WTC11 (cell line): Measurements from ENCODE around the gene ADGRV1. TPM values are rescaled to one million over a fixed set of nuclear protein-coding genes. Genes with fewer than 3 reads are reported as not detected.

Source experiments
- ATAC-seq: fragments of 200-7000 bp; cut with Tn5 transposase; 2 replicates; pipeline ENCODE4 v1.10.0; 2021; ENCODE audit warnings: mild to moderate bottlenecking, moderate library complexity
- CTCF ChIA-PET: fragments of 300-600 bp; sonication (Branson Sonifier 250); formaldehyde crosslinking; loops from one replicate; lab custom pipeline; 2021; ENCODE audit warnings: antibody characterized with exemption; lab: Charles Lee
- POLR2A ChIA-PET: fragments of 350-600 bp; sonication (Branson Sonifier 250); formaldehyde crosslinking; loops from one replicate; lab custom pipeline; 2021; ENCODE audit warnings: antibody characterized with exemption; lab: Charles Lee
- DNase-seq: peaks from one replicate; pipeline ENCODE4 v3.0.0; 2021; ENCODE audit warnings: low spot score
- H3K27ac Mint-ChIP-seq: 2 replicates; pipeline ENCODE4 v1.8.0; 2021; ENCODE audit warnings: mixed read lengths
- H3K27me3 Mint-ChIP-seq: 2 replicates; pipeline ENCODE4 v1.8.0; 2021; ENCODE audit warnings: low read depth, mild to moderate bottlenecking, moderate library complexity, mixed read lengths
- H3K36me3 Mint-ChIP-seq: 2 replicates; pipeline ENCODE4 v1.8.0; 2021; ENCODE audit warnings: mixed read lengths
- H3K4me1 Mint-ChIP-seq: 2 replicates; pipeline ENCODE4 v1.8.0; 2022; ENCODE audit warnings: mixed read lengths
- H3K4me3 Mint-ChIP-seq: 2 replicates; pipeline ENCODE4 v1.8.0; 2021; ENCODE audit warnings: mild to moderate bottlenecking, moderate library complexity, mixed read lengths
- H3K9me3 Mint-ChIP-seq: 2 replicates; pipeline ENCODE4 v1.8.0; 2021; ENCODE audit warnings: mixed read lengths
- ATF3 ChIP-seq: sonication (generic); formaldehyde crosslinking; conservative IDR thresholded peaks from 2 replicates; pipeline ENCODE4 v1.8.1; 2022; ENCODE audit warnings: mild to moderate bottlenecking, missing genetic modification reagents
- IRF2 ChIP-seq: sonication (generic); formaldehyde crosslinking; IDR thresholded peaks from 2 replicates; pipeline ENCODE4 v1.8.0; 2022; ENCODE audit warnings: low read depth, missing genetic modification reagents, borderline replicate concordance
- KAT7 ChIP-seq: sonication (generic); formaldehyde crosslinking; IDR thresholded peaks from 2 replicates; pipeline ENCODE4 v1.8.1; 2023; ENCODE audit warnings: missing genetic modification reagents, mild to moderate bottlenecking, borderline replicate concordance
- MYBL2 ChIP-seq: sonication (generic); formaldehyde crosslinking; IDR thresholded peaks from 2 replicates; pipeline ENCODE4 v1.8.1; 2023; ENCODE audit warnings: mild to moderate bottlenecking, moderate library complexity, missing genetic modification reagents
- NFATC4 ChIP-seq: fragments of 250-450 bp; sonication (Bioruptor Pico); IDR thresholded peaks from 2 replicates; pipeline ENCODE4 v1.9.0; 2021; ENCODE audit warnings: mild to moderate bottlenecking
- OVOL2 ChIP-seq: fragments of 250-450 bp; sonication (Bioruptor Pico); IDR thresholded peaks from 2 replicates; pipeline ENCODE4 v1.9.0; 2021; ENCODE audit warnings: mild to moderate bottlenecking, borderline replicate concordance
- PREB ChIP-seq: sonication (generic); formaldehyde crosslinking; IDR thresholded peaks from 2 replicates; pipeline ENCODE4 v1.8.1; 2022; ENCODE audit warnings: mild to moderate bottlenecking, missing genetic modification reagents, moderate library complexity, borderline replicate concordance
- PRRX2 ChIP-seq: fragments of 250-450 bp; sonication (Bioruptor Pico); IDR thresholded peaks from 2 replicates; pipeline ENCODE4 v1.8.0; 2021; ENCODE audit warnings: mild to moderate bottlenecking
- RELA ChIP-seq: sonication (generic); formaldehyde crosslinking; IDR thresholded peaks from 2 replicates; pipeline ENCODE4 v1.8.1; 2022; ENCODE audit warnings: missing genetic modification reagents, mild to moderate bottlenecking, borderline replicate concordance
- SOX15 ChIP-seq: fragments of 250-450 bp; sonication (Bioruptor Pico); IDR thresholded peaks from 2 replicates; pipeline ENCODE4 v1.9.0; 2021; ENCODE audit warnings: mild to moderate bottlenecking
- TCF7 ChIP-seq: sonication (generic); formaldehyde crosslinking; IDR thresholded peaks from 2 replicates; pipeline ENCODE4 v1.8.0; 2022; ENCODE audit warnings: mild to moderate bottlenecking, low read depth, missing genetic modification reagents, moderate library complexity
- TEAD1 ChIP-seq: sonication (generic); formaldehyde crosslinking; IDR thresholded peaks from 2 replicates; pipeline ENCODE4 v1.8.0; 2022; ENCODE audit warnings: mild to moderate bottlenecking, missing genetic modification reagents
- USF1 ChIP-seq: sonication (generic); formaldehyde crosslinking; IDR thresholded peaks from 2 replicates; pipeline ENCODE4 v1.8.0; 2022; ENCODE audit warnings: mild to moderate bottlenecking, missing genetic modification reagents
- ZNF138 ChIP-seq: sonication (generic); formaldehyde crosslinking; conservative IDR thresholded peaks from 2 replicates; pipeline ENCODE4 v1.8.1; 2022; ENCODE audit warnings: mild to moderate bottlenecking, moderate library complexity, missing genetic modification reagents
- ZNF396 ChIP-seq: fragments of 250-450 bp; sonication (Bioruptor Pico); IDR thresholded peaks from 2 replicates; pipeline ENCODE4 v1.8.0; 2021; ENCODE audit warnings: mild to moderate bottlenecking, moderate library complexity, borderline replicate concordance
- total RNA-seq: library from RNA; stranded (reverse); gene quantifications from 3 replicates; pipeline ENCODE4 v1.2.3, GENCODE V29; 2021
- TF ChIP-seq, protein P1 (sequence below): fragments of 250-450 bp; sonication (Bioruptor Pico); IDR thresholded peaks from 2 replicates; pipeline ENCODE4 v1.8.0; 2021; ENCODE audit warnings: mild to moderate bottlenecking
- TF ChIP-seq, protein P2 (sequence below): sonication (generic); formaldehyde crosslinking; IDR thresholded peaks from 2 replicates; pipeline ENCODE4 v1.8.0; 2023; ENCODE audit warnings: missing genetic modification reagents
- TF ChIP-seq, protein P3 (sequence below): sonication (generic); formaldehyde crosslinking; IDR thresholded peaks from 2 replicates; pipeline ENCODE4 v1.8.1; 2023; ENCODE audit warnings: mild to moderate bottlenecking, missing genetic modification reagents, borderline replicate concordance
- TF ChIP-seq, protein P4 (sequence below): fragments of 250-450 bp; sonication (Bioruptor Pico); IDR thresholded peaks from 2 replicates; pipeline ENCODE4 v1.9.0; 2021; ENCODE audit warnings: moderate library complexity, mild to moderate bottlenecking, inconsistent platforms, borderline replicate concordance
- TF ChIP-seq, protein P5 (sequence below): sonication (generic); formaldehyde crosslinking; IDR thresholded peaks from 2 replicates; pipeline ENCODE4 v1.8.1; 2022; ENCODE audit warnings: low read depth, mild to moderate bottlenecking, moderate library complexity, missing genetic modification reagents, borderline replicate concordance
- TF ChIP-seq, protein P6 (sequence below): sonication (generic); formaldehyde crosslinking; IDR thresholded peaks from 2 replicates; pipeline ENCODE4 v1.8.0; 2022; ENCODE audit warnings: mild to moderate bottlenecking, missing genetic modification reagents
- TF ChIP-seq, protein P7 (sequence below): sonication (generic); formaldehyde crosslinking; IDR thresholded peaks from 2 replicates; pipeline ENCODE4 v1.8.1; 2022; ENCODE audit warnings: low read depth, missing genetic modification reagents, borderline replicate concordance

The ADGRV1 gene
- total RNA-seq, 1 experiment from 2014 or later: 74.5 TPM

GRCh38 chr5:91144491-91145332, 586.1 kb downstream of the ADGRV1 start:
- no peak for DNase-seq
- ChIA-PET POLR2A (no interaction called here), CTCF (interaction anchor here (1.4 kb wide), 1 partner anchor 213 kb away, joined by 3 read pairs; no protein-coding TSS in a partner anchor)
- Mint-ChIP-seq H3K4me1 (peaks cover 37% of the 10 kb centered on the region), H3K9me3 (peaks cover 19% of the 10 kb centered on the region), H3K27ac (no peak overlapping the region; the same call in 1 of the 2 replicates), H3K4me3 (no peak overlapping the region), H3K27me3 (no peaks in the 10 kb centered on the region; the same call in 1 of the 2 replicates), H3K36me3 (peaks cover 20% of the 10 kb centered on the region)
- TF ChIP-seq RELA (CRISPR knock-in tag) (no peak), USF1 (CRISPR knock-in tag) (no peak), OVOL2 (CRISPR knock-in tag) (no peak), SOX15 (CRISPR knock-in tag) (no peak), MYBL2 (CRISPR knock-in tag) (no peak), ATF3 (no peak), IRF2 (CRISPR knock-in tag) (no peak), TEAD1 (CRISPR knock-in tag) (no peak), KAT7 (no peak)
- TF ChIP-seq, protein P1, sequence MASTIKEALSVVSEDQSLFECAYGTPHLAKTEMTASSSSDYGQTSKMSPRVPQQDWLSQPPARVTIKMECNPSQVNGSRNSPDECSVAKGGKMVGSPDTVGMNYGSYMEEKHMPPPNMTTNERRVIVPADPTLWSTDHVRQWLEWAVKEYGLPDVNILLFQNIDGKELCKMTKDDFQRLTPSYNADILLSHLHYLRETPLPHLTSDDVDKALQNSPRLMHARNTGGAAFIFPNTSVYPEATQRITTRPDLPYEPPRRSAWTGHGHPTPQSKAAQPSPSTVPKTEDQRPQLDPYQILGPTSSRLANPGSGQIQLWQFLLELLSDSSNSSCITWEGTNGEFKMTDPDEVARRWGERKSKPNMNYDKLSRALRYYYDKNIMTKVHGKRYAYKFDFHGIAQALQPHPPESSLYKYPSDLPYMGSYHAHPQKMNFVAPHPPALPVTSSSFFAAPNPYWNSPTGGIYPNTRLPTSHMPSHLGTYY: no peak
- TF ChIP-seq, protein P2, sequence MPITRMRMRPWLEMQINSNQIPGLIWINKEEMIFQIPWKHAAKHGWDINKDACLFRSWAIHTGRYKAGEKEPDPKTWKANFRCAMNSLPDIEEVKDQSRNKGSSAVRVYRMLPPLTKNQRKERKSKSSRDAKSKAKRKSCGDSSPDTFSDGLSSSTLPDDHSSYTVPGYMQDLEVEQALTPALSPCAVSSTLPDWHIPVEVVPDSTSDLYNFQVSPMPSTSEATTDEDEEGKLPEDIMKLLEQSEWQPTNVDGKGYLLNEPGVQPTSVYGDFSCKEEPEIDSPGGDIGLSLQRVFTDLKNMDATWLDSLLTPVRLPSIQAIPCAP (CRISPR knock-in tag): no peak
- TF ChIP-seq, protein P3, sequence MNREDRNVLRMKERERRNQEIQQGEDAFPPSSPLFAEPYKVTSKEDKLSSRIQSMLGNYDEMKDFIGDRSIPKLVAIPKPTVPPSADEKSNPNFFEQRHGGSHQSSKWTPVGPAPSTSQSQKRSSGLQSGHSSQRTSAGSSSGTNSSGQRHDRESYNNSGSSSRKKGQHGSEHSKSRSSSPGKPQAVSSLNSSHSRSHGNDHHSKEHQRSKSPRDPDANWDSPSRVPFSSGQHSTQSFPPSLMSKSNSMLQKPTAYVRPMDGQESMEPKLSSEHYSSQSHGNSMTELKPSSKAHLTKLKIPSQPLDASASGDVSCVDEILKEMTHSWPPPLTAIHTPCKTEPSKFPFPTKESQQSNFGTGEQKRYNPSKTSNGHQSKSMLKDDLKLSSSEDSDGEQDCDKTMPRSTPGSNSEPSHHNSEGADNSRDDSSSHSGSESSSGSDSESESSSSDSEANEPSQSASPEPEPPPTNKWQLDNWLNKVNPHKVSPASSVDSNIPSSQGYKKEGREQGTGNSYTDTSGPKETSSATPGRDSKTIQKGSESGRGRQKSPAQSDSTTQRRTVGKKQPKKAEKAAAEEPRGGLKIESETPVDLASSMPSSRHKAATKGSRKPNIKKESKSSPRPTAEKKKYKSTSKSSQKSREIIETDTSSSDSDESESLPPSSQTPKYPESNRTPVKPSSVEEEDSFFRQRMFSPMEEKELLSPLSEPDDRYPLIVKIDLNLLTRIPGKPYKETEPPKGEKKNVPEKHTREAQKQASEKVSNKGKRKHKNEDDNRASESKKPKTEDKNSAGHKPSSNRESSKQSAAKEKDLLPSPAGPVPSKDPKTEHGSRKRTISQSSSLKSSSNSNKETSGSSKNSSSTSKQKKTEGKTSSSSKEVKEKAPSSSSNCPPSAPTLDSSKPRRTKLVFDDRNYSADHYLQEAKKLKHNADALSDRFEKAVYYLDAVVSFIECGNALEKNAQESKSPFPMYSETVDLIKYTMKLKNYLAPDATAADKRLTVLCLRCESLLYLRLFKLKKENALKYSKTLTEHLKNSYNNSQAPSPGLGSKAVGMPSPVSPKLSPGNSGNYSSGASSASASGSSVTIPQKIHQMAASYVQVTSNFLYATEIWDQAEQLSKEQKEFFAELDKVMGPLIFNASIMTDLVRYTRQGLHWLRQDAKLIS (CRISPR knock-in tag): no peak
- ATAC-seq: no peak

DNA sequence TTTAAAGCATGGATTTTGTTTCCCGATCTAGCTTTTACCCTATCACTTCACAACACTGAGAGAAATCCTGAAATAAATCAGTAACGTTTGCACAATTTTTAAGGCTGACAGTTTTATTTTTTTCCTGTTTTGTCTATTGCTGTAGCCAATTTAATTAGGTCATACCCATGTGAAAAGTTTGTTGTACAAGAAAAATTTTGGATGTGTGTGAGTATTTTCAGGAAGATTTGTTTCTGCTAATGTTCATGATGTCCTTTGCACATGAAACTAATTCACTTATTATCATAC, 586.7 kb downstream of the ADGRV1 start:
- Mint-ChIP-seq H3K4me1 (peaks cover 37% of the 10 kb centered on the region), H3K36me3 (peaks cover 23% of the 10 kb centered on the region), H3K4me3 (no peak overlapping the region), H3K27me3 (no peaks in the 10 kb centered on the region; the same call in 1 of the 2 replicates), H3K9me3 (peaks cover 19% of the 10 kb centered on the region), H3K27ac (no peak overlapping the region)
- no peak for ATAC-seq
- DNase-seq: no peak
- ChIA-PET POLR2A (no interaction called here), CTCF (no interaction called here)
- TF ChIP-seq NFATC4 (CRISPR knock-in tag) (no peak), MYBL2 (CRISPR knock-in tag) (no peak), ZNF396 (CRISPR knock-in tag) (no peak), PRRX2 (CRISPR knock-in tag) (no peak), ZNF138 (CRISPR knock-in tag) (no peak), TCF7 (CRISPR knock-in tag) (no peak), RELA (CRISPR knock-in tag) (no peak), PREB (CRISPR knock-in tag) (no peak)
- TF ChIP-seq, protein P4, sequence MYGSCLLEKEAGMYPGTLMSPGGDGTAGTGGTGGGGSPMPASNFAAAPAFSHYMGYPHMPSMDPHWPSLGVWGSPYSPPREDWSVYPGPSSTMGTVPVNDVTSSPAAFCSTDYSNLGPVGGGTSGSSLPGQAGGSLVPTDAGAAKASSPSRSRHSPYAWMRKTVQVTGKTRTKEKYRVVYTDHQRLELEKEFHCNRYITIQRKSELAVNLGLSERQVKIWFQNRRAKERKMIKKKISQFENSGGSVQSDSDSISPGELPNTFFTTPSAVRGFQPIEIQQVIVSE (CRISPR knock-in tag): no peak
- TF ChIP-seq, protein P5, sequence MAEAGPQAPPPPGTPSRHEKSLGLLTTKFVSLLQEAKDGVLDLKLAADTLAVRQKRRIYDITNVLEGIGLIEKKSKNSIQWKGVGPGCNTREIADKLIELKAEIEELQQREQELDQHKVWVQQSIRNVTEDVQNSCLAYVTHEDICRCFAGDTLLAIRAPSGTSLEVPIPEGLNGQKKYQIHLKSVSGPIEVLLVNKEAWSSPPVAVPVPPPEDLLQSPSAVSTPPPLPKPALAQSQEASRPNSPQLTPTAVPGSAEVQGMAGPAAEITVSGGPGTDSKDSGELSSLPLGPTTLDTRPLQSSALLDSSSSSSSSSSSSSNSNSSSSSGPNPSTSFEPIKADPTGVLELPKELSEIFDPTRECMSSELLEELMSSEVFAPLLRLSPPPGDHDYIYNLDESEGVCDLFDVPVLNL: no peak
- TF ChIP-seq, protein P6, sequence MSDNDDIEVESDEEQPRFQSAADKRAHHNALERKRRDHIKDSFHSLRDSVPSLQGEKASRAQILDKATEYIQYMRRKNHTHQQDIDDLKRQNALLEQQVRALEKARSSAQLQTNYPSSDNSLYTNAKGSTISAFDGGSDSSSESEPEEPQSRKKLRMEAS: no peak
- TF ChIP-seq, protein P7, sequence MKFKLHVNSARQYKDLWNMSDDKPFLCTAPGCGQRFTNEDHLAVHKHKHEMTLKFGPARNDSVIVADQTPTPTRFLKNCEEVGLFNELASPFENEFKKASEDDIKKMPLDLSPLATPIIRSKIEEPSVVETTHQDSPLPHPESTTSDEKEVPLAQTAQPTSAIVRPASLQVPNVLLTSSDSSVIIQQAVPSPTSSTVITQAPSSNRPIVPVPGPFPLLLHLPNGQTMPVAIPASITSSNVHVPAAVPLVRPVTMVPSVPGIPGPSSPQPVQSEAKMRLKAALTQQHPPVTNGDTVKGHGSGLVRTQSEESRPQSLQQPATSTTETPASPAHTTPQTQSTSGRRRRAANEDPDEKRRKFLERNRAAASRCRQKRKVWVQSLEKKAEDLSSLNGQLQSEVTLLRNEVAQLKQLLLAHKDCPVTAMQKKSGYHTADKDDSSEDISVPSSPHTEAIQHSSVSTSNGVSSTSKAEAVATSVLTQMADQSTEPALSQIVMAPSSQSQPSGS: no peak
